Measurements from ENCODE around the gene JPH3. TPM values are rescaled to one million over a fixed set of nuclear protein-coding genes. Genes with fewer than 3 reads are reported as not detected.

The JPH3 gene
- total RNA-seq, 1 donor from 2014 or later: 0.32 TPM

- DNase-seq (ENCODE audit: low spot score): no peak
Observed at GRCh38 chr16:87626905-87627304, 24.6 kb downstream of the JPH3 start.

- no peak for DNase-seq (ENCODE audit: low spot score)
Observed at GRCh38 chr16:87627542-87628245, 25.4 kb downstream of the JPH3 start.

- no peak for DNase-seq (ENCODE audit: low spot score)
Observed at GRCh38 chr16:87628246-87628923, 26.1 kb downstream of the JPH3 start.

GRCh38 chr16:87628940-87629339, 26.6 kb downstream of the JPH3 start:
- DNase-seq (ENCODE audit: low spot score): no peak

DNA sequence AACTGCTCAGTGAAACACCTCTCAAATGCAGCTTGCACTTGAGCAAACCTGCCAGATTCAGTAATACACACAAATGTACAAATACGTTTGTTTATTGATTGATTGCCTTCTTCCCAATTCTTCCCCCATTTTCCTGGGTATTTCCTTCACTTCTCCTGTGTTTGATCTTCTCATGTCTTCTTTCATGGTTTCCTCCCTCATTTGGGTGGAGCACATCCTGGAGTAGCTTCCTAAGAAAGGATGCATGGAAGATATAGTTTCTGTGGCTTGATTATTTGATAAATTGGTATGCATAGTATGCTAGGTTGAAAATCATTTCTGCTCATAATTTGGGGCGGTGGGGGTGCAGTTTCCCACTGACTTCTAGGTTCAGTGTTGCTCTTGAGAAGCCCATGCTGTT, 28.8 kb downstream of the JPH3 start:
- no peak for DNase-seq (ENCODE audit: low spot score)

DNA sequence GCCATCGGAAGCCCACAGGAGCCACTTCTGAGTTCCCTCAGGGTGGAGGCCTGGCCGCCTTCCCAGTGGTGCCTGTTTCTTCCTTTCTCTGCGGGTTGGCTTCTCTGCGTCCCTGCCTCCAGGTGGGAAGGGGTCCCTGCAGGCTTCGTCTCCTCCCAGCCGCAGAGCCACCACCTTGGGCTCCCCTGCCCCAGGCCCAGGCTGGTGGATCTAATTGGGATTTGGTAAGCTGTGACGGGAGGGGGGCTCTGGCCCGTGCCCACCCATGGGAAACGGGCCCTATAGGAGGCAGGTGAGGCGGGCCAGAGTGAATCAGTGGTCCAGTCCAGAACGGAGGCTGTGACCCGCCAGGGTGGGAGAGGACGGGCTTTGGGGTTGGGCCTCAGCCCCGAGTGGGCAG, 32.1 kb downstream of the JPH3 start:
- DNase-seq (ENCODE audit: low spot score): no peak

- peak; percentile 47 for DNase-seq (ENCODE audit: low spot score)
Observed at GRCh38 chr16:87635541-87636049, 33.3 kb downstream of the JPH3 start.

- peak; percentile 71 for DNase-seq (ENCODE audit: low spot score)
Observed at GRCh38 chr16:87636050-87636684, 33.9 kb downstream of the JPH3 start.

GRCh38 chr16:87636741-87637140, 34.4 kb downstream of the JPH3 start:
- no peak for DNase-seq (ENCODE audit: low spot score)

GRCh38 chr16:87637357-87637756, 35.0 kb downstream of the JPH3 start:
- no peak for DNase-seq (ENCODE audit: low spot score)

GRCh38 chr16:87638736-87639135, 36.4 kb downstream of the JPH3 start:
- DNase-seq (ENCODE audit: low spot score): no peak

DNA sequence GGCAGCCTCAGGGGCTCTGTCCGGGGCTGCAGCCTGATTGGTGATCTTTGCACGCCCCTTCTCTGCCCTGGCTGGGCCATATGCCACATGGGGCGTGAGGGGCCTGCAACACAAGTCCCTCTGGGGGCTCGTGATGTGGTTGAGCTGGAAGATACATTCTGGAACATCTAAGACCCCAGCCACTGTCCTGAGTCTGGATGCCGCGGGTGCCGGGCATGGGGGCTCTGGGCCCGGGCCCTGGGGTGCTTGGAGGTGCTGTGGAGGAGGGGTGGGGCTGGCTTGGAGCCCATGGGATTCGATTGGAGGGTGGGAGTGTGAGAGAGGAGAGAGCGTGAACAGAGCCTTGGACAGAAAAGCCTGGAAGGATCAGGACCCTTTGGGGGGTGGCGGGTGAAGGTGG, 39.4 kb downstream of the JPH3 start:
- no peak for DNase-seq (ENCODE audit: low spot score)

GRCh38 chr16:87642491-87642890, 40.2 kb downstream of the JPH3 start:
- DNase-seq (ENCODE audit: low spot score): no peak

DNA sequence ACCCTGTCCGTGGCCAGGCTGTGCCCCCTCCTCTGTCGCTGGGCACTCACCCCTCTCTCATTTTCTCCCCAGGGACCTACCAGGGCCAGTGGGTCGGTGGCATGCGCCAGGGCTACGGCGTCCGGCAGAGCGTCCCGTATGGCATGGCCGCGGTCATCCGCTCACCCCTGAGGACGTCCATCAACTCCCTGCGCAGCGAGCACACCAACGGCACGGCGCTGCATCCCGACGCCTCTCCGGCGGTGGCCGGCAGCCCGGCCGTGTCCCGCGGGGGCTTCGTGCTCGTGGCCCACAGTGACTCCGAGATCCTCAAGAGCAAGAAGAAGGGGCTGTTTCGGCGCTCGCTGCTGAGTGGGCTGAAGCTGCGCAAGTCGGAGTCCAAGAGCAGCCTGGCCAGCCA, 41.9 kb downstream of the JPH3 start:
- DNase-seq (ENCODE audit: low spot score): no peak

GRCh38 chr16:87644596-87644995, 42.3 kb downstream of the JPH3 start:
- DNase-seq (ENCODE audit: low spot score): no peak

GRCh38 chr16:87645802-87646201, 43.5 kb downstream of the JPH3 start:
- DNase-seq (ENCODE audit: low spot score): no peak

GRCh38 chr16:87647431-87648185, 45.3 kb downstream of the JPH3 start:
- DNase-seq (ENCODE audit: low spot score): no peak

DNA sequence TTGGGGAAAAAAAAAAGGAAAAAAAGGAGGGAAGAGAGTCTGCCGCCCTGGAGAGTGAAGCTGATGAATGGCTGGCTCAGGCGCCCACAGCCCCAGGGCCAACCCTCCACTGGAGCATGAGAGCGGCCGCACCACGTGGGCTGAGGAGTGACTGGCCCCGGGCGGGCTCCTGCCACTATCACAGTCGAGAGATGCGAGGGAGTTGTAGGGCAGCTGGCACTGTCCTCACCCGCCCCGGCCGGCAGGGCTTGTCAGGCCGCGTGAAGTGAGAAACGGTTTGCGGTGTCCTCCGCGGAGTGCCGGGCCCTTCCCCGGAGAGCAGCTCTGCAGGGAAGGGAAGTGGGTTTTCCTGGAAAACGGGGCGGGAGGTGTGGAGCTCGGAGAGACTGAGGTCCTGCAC, 45.9 kb downstream of the JPH3 start:
- no peak for DNase-seq (ENCODE audit: low spot score)

GRCh38 chr16:87648698-87649487, 46.6 kb downstream of the JPH3 start:
- DNase-seq (ENCODE audit: low spot score): no peak

DNA sequence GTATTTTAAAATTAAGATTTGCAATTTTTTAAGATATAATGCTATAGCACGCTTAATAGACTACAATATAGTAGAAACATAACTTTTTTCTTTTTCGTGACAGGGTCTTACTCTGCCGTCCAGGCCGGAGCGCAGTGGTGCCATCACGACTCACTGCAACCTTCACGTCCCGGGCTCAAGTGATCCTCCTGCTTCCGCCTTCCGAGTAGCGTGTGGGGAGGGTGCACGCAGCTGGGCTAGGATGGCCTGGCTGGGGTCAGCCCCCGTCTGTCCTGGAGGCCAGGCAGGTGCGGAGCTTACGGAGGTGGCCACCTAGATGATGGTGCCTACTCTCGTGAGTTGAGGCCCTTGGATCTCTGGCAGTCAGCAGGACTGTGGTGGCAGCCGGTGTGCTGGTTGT, 50.1 kb downstream of the JPH3 start:
- DNase-seq (ENCODE audit: low spot score): no peak

DNA sequence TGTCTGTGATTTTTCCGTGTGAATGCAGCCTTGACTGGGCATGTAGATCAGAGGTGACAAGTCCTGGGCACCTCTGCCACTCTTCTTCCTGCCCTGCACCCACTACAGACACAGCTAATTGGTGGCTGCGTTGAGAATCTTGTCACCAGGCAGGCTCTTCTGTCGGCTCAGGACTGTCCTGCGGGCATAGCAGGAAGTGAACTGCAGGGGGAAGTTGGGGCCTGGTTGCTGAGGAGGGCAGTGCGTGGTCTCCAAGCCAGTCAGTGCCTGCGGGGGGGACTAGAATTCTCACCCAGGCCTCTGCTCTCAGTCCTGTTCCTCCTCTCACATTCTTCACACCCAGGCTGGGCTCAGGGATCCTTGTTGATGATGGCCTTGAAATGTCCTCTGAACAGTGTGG, 50.5 kb downstream of the JPH3 start:
- no peak for DNase-seq (ENCODE audit: low spot score)

All from mucosa of gallbladder (tissue), 1 donor.